HG03139 (cell line): ENCODE measurements around the gene TSPAN13.
"Not testable (repeated sequence)": the region's sequence is repeated elsewhere in the genome, so short reads cannot be mapped to it uniquely, and the experiment has no call there.

Experiments used
- ATAC-seq: cut with Tn5 transposase; IDR thresholded peaks from one replicate; pipeline ENCODE4 v1.9.1; 2021; ENCODE audit not compliant: unreplicated experiment

Gene TSPAN13

GRCh38 chr7:16740623-16740953, 13.0 kb upstream of the TSPAN13 start:
- no peak for ATAC-seq

- ATAC-seq, result no peak
These were observed 12.6 kb upstream of the TSPAN13 start for GRCh38 chr7:16740996-16741395.

- no peak for ATAC-seq
These were observed 11.9 kb upstream of the TSPAN13 start for GRCh38 chr7:16741676-16742075.

GRCh38 chr7:16742547-16742946, 11.0 kb upstream of the TSPAN13 start:
- no peak for ATAC-seq

GRCh38 chr7:16743236-16743635, 10.3 kb upstream of the TSPAN13 start:
- no peak for ATAC-seq

- no peak for ATAC-seq
These were observed 8.9 kb upstream of the TSPAN13 start for GRCh38 chr7:16744518-16745250.

GRCh38 chr7:16745645-16746044, 7.9 kb upstream of the TSPAN13 start:
- no peak for ATAC-seq

- no peak for ATAC-seq
These were observed 6.5 kb upstream of the TSPAN13 start for GRCh38 chr7:16747102-16747501.

GRCh38 chr7:16753932-16754855, 639 bp downstream of the TSPAN13 start:
- ATAC-seq, result peak; percentile 11

GRCh38 chr7:16754856-16755317, 1.3 kb downstream of the TSPAN13 start:
- ATAC-seq, result no peak

- no peak for ATAC-seq
These were observed 1.8 kb downstream of the TSPAN13 start for GRCh38 chr7:16755397-16755796.

- no peak for ATAC-seq
These were observed 4.5 kb downstream of the TSPAN13 start for GRCh38 chr7:16758036-16758435.

- ATAC-seq, result no peak
These were observed 5.4 kb downstream of the TSPAN13 start for GRCh38 chr7:16758631-16759611.

- ATAC-seq, result no peak
These were observed 6.3 kb downstream of the TSPAN13 start for GRCh38 chr7:16759840-16760239.

- ATAC-seq, result no peak
These were observed 8.6 kb downstream of the TSPAN13 start for GRCh38 chr7:16762177-16762576.

- ATAC-seq, result no peak
These were observed 11.4 kb downstream of the TSPAN13 start for GRCh38 chr7:16764942-16765341.

- no peak for ATAC-seq
These were observed 11.9 kb downstream of the TSPAN13 start for GRCh38 chr7:16765436-16765859.

GRCh38 chr7:16769994-16770393, 16.4 kb downstream of the TSPAN13 start:
- not testable (repeated sequence) for ATAC-seq

- no peak for ATAC-seq
These were observed 17.2 kb downstream of the TSPAN13 start for GRCh38 chr7:16770657-16771329.

GRCh38 chr7:16773326-16773725, 19.8 kb downstream of the TSPAN13 start:
- ATAC-seq, result no peak
